Stimulated activated CD4-positive, alpha-beta T cell treated with anti-CD3 and anti-CD28 coated beads, Interleukin-12 subunit alpha, Interleukin-12 subunit beta, amount 100 ng/mL, for 24 hours (primary cell): Measurements from ENCODE around the gene KLF5.

Experiments used
- DNase-seq, 2 experiments: peaks; one replicate each; pipeline ENCODE4 v3.0.0-alpha.2; 2020; ENCODE audit warnings: low read depth in 2 of 2

KLF5 gene

GRCh38 chr13:73059460-73060250 lies 850 bp downstream of the KLF5 start:
- peak; percentile 14 to 23 for DNase-seq

DNA sequence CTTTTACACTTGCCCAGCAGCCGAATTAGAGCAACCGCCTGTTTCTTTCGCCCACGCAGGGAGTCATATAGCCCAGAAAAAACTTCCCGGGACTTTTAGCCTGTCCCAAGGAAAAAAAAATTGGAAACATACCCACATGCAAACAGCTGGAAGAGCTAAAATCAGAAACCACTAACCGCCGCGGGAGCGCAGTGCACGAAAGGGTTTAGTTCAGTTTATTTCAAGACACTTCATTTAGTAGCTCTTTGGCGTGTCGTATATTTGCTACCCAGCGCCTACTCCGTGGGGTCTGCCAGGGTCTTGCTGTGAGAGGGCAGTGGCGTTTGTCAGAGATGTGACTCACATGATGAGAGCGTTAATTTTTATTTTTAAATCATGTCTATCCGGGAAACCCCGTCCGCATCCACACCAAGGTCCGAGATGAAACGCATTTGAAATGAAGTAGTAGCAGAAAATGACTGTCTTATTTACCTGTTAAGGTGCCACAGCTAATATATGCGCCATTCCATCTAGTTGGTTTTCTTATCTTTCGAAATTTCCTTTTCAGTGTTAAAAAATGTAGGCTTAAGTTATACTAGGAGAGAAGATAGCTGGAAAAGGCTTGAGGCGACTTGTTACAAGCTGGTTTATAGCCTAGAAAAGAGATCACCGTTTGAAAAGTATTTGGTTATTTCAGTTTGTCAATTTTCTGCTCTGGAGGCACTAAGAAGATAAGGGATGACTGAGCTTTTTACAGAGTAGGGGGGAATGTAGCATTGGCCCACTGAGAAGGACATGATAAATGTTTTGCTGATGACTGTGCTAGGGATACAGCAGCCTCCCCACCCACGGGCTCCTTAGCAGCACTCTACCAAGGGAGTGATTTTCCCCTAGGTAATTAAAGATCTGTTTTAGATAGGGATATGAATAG lies 1.7 kb downstream of the KLF5 start:
- DNase-seq = no peak

GRCh38 chr13:73061473-73061872 lies 2.7 kb downstream of the KLF5 start:
- DNase-seq = no peak

- no peak for DNase-seq
These were observed 3.1 kb downstream of the KLF5 start for GRCh38 chr13:73061876-73062275.

DNA sequence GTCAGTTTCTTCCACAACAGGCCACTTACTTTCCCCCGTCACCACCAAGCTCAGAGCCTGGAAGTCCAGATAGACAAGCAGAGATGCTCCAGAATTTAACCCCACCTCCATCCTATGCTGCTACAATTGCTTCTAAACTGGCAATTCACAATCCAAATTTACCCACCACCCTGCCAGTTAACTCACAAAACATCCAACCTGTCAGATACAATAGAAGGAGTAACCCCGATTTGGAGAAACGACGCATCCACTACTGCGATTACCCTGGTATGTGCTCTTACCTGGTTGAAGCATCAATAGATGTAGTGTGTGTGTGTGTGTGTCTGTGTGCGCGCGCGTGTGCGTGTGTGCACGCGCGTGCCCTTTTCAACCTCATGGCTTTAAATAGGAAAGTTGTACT lies 3.7 kb downstream of the KLF5 start:
- DNase-seq = no peak

- no peak for DNase-seq
These were observed 4.4 kb downstream of the KLF5 start for GRCh38 chr13:73063166-73063565.

GRCh38 chr13:73065036-73065435 lies 6.2 kb downstream of the KLF5 start:
- DNase-seq = no peak

DNA sequence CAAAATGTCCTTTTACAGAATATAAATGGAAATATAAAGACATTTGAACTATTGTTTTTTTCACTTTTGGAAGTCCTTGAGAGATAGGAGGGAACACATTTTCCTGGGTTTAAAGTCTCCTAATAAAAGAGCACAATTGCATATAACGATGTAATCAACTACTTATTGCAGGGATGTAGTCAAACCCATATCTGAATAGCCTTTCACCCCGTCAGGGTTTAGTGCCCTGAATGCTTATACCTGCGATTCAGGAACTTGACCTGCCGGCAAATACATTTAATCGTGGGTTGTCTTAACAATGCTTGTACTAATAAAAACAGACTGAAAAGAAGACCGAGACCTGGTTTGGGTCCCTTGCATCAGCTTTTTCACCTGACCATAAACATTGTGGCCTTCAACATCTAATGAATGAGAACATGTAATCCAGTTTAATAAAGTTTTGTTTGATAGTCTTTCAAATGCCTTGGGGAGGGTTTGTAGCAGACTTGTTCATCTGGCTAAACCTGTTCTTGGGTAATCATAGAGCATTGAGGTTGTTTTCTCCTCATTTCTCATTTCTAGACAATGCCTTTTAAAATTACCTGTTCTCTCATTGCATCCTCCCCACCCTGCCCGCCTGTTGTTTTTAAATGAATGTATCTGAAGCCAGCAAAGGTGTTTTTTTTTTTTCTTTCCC lies 7.0 kb downstream of the KLF5 start:
- no peak for DNase-seq

DNA sequence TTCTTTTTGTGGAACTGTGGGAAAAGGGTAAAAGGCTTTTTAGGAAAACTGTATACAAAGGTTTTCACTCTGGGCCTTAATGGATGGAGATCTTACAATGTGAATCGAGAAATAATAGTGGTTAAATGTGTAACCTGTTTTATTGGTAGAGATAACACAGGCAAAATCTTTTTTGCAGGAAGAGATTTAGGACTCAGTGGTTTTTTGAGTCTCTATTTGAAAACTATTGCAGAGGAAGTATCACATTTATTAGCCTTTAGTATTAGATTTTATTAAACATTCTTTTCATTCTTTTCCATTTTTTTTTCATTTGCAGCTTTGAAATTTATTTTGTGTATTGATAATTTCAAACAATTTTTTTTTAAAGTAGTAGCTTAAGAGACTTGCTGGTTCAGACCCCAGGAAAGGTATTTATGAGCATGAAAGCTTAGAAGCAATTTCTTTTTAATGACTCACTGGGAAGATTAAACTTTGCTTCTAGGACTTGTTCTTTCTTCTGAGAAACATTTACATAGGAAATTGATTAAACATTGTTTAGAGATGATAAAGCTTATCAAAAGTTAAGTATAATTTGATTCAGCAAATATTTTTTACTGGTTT lies 10.5 kb downstream of the KLF5 start:
- no peak for DNase-seq

GRCh38 chr13:73070451-73071098 lies 11.8 kb downstream of the KLF5 start:
- DNase-seq = no peak

DNA sequence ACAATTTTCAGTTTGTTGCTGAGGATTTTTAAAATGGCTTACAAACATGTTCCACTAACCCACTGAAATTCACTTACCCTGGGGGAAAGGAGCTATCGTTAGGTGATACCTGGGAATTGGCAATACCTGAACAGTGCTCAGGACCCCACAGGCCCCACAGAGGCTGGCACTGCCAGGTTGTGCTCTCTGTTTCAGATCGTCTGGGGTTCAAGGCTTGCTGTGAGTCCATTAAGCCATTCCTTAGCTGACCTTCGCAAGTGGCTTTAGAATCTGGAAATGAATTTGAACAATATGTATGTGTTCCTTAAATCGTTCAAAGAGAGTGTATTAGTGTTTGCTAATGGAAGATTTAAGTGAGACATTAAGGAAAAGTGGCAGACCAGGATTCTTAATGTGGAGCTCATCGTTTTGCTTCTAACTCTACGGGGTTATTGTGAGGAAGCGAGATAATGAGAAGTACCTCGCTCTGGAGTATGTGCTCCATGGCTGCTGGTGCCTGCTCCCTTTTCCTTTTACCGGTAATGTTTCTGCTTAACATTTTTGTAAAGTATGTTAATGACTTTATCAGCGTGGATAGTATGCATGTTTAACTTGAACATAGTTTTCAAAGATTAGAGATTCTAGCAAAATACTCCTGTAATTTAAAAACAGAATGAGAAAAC lies 13.6 kb downstream of the KLF5 start:
- DNase-seq = no peak

- no peak for DNase-seq
These were observed 14.2 kb downstream of the KLF5 start for GRCh38 chr13:73073050-73073449.

GRCh38 chr13:73074014-73074413 lies 15.2 kb downstream of the KLF5 start:
- no peak for DNase-seq

DNA sequence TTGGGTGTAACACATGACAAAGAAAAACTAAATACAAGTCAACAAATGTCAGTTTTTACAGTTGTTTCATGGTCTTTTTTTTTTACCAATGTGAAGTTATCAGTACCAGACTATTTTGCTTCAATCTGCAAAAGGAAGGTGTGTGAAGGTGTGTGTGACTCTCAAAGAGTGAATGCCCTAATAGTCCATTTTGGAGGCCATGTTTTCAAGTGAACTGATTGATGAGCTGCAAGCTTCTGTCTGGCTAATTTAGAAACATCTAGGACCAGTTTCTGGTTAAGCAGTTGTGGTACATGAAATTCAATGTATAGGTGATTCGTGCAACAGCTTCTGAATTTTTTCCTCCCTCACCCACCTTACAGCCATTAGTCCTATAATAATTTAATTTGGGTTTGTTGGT lies 16.1 kb downstream of the KLF5 start:
- no peak for DNase-seq

DNA sequence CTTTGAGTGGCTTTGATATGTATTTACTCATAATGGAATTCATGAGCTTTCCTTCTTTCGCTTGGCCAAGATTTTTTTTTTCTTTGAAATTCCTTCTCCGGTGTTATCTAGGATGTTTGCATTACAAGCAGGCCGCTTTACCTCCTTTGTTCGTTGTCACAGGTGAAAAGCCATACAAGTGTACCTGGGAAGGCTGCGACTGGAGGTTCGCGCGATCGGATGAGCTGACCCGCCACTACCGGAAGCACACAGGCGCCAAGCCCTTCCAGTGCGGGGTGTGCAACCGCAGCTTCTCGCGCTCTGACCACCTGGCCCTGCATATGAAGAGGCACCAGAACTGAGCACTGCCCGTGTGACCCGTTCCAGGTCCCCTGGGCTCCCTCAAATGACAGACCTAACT lies 16.7 kb downstream of the KLF5 start:
- DNase-seq = no peak

DNA sequence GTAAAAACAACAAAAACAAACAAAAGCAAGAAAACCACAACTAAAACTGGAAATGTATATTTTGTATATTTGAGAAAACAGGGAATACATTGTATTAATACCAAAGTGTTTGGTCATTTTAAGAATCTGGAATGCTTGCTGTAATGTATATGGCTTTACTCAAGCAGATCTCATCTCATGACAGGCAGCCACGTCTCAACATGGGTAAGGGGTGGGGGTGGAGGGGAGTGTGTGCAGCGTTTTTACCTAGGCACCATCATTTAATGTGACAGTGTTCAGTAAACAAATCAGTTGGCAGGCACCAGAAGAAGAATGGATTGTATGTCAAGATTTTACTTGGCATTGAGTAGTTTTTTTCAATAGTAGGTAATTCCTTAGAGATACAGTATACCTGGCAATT lies 17.1 kb downstream of the KLF5 start:
- DNase-seq = no peak

- no peak for DNase-seq
These were observed 19.1 kb downstream of the KLF5 start for GRCh38 chr13:73077865-73078264.

DNA sequence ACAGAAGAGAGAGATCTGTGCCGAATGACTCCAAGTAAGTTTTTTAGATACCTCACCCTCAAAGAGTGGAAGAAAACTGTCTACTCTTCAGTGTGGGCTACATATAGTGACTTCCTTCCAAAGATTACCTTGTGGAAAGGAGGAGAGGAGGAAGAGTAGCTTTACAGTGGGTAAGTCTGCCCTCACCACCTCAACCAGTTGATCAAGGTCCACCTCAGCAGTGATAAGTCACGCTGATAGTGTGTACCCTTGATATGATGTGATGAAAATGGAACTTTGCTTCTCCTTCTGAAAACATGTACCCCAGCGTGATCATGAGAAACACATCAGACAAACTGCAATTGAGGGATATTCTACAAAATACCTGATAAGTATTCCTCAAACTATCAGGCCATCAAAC lies 20.6 kb downstream of the KLF5 start:
- no peak for DNase-seq

DNA sequence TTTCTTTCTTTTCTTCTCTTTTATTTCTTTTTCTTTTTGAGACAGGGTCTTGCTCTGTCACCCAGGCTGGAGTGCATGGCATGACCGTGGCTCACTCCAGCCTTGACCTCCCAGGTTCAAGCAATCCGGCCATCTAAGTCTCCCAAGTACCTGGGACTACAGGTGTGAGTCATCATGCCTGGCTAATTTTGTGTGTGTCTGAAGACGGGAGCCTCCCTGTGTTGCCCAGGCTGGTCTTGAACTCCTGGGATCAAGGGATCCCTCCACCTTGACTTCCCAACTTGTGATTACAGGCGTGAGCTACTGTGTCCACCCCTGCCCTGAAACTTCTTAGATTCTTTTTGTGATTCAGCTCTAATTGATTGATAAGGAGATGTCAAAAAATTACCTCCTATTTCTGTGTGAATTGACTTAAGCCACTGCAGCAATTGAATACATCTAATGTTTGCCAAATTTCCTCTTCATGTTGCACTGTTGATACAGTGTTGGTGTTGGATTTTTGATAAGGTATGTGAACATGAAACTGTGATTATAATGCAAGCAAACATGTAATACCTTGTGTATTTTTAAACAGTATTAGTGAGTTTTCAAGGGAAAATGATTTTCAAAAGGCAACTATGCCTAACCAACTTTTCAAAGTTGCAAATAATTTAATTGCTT lies 22.6 kb downstream of the KLF5 start:
- no peak for DNase-seq

DNA sequence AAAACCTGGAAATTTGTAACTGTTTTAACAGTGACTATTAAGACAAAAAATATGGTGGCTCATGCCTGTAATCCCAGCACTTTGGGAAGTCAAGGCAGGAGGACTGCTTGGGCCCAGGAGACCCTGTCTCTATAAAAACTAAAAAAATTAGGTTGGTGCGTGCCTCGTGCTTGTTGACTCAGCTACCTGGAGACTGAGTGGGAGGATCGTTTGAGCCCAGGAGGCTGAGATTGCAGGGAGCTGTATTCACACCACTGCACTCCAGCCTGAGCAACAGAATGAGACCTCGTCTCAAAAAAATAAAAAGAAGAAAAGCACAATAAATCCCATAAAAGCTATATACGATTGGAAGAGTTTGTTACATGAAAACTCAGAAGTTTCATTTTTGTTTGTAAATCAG lies 23.7 kb downstream of the KLF5 start:
- DNase-seq = no peak
